ENCODE measurements around the gene GAGE13.
"Not testable (repeated sequence)": the region's sequence is repeated elsewhere in the genome, so short reads cannot be mapped to it uniquely, and the experiment has no call there.

GAGE13 gene, protein sequence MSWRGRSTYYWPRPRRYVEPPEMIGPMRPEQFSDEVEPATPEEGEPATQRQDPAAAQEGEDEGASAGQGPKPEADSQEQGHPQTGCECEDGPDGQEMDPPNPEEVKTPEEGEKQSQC

DNA sequence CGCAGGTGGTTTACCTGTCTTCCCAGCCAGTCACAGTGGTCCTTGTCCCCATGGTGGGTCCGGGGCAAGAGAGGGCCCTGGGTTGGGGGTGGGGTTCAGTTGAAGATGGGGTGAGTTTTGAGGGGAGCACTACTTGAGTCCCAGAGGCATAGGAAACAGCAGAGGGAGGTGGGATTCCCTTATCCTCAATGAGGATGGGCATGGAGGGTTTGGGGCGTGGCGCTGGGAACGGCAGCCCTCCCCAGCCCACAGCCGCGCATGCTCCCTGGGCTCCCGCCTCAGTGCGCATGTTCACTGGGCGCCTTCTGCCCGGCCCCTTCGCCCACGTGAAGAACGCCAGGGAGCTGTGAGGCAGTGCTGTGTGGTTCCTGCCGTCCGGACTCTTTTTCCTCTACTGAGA, at the start of gene GAGE13:
GAGE13 (plus strand) TSS at position 301 of the 400 bp plus-strand sequence. CDS start 1,156 bp downstream, outside the sequence.
- DNase-seq (ENCODE audit: low read depth), result not testable (repeated sequence)

DNA sequence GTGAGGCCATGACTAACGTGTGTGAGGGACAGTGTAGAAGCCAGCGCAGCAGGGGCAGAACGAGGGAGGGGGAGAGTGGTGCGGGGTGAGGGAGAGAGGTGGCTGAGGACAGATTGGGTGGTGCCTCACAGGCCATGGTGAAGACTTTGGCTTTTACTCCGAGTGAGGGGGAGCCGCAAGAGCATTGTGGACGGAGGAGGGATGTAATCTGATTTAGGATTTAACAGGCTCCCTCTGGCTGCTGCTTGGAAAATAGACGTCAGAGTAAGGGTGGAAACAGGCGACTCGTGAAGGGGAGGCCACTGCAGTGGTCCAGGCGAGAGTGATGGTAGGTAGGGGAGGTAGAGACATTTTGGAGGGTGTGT, 48.8 kb upstream of the GAGE13 start:
- DNase-seq (ENCODE audit: low read depth), result no peak

GRCh38 chrX:49284212-49284611, 47.2 kb upstream of the GAGE13 start:
- no peak for DNase-seq (ENCODE audit: low read depth)

DNA sequence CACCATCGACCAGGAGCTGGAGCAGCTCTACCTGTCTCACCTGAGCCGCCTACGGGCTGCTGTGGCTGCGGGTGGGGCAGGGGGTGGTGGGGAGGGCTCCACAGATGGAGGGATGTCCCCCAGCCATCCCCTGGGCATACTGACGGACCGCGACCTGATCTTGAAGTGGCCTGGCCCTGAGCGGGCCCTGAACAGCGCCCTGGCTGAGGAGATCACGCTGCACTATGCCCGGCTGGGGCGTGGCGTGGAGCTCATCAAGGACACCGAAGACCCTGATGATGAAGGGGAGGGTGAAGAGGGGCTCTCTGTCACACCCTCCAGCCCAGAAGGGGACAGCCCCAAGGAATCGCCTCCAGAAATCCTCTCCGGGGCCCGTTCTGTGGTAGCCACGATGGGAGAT, 45.2 kb upstream of the GAGE13 start:
- no peak for DNase-seq (ENCODE audit: low read depth)

DNA sequence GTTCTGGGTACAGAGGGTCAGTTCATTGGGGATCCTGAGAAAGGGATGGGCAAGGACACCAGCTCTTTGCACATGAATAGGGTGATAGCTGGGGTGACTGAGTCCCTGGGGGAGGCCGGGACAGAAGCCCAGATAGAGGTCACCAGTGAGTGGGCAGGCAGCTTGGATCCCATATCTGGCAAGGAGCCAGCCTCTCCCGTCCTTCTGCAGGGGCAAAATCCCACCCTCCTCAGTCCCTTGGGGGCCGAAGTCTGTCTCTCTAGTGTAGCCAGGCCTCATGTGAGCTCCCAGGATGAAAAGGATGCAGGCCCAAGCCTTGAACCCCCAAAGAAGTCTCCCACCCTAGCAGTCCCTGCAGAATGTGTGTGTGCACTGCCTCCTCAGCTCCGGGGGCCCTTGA, 44.8 kb upstream of the GAGE13 start:
- DNase-seq (ENCODE audit: low read depth), result no peak

- DNase-seq (ENCODE audit: low read depth), result no peak
Measured at GRCh38 chrX:49287665-49288064, 43.7 kb upstream of the GAGE13 start.

GRCh38 chrX:49290215-49290614, 41.2 kb upstream of the GAGE13 start:
- DNase-seq (ENCODE audit: low read depth), result no peak

- DNase-seq (ENCODE audit: low read depth), result peak; percentile 42
Measured at GRCh38 chrX:49291615-49292337, 39.6 kb upstream of the GAGE13 start.

DNA sequence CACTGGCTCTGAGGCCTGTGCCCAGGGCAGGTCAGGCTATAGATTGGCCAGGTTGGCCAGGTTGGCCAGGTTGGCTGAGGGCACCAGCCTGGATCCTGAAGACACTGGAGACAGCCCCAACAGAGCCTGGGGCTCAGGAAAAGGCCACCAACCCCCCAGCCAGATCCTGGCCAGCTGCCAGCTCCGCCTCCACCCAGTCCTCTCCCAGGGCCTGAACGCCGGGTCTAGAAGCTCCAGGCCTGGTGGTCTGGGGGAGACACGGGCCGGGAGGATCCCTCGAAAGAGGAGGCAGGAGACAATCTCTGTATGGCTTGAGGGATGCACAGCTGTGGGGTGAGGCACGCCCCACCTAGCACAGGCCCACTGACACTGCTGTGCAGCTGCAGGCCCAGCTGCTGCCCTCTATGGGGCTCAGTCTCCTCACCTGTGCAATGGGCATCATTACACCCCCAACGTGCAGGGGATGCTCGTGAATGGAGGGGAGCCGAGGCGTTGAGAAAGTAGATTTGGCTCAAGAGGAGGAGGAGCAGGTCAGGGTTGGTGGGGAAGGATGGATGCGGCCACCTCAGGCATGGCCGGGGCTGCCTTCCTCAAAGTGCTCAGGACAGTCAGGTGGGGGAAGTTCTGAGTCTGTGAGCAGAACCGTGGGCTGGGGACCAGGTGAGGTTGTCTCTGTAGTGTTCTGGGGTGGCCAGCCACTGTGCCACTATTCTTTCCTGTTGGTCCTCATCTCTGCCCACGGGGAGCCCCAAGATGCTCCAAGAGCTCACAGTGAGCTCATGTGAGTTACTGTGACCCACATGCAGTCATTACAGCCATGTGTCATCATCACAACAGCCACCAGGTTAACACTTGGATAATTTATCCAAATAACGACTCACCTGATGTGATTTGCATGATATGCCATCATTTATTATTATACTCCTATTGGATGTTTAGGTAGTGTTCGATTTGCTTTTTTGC, 38.7 kb upstream of the GAGE13 start:
- DNase-seq (ENCODE audit: low read depth), result no peak

GRCh38 chrX:49299293-49299692, 32.1 kb upstream of the GAGE13 start:
- not testable (repeated sequence) for DNase-seq (ENCODE audit: low read depth)

- no peak for DNase-seq (ENCODE audit: low read depth)
Measured at GRCh38 chrX:49300703-49301102, 30.7 kb upstream of the GAGE13 start.

DNA sequence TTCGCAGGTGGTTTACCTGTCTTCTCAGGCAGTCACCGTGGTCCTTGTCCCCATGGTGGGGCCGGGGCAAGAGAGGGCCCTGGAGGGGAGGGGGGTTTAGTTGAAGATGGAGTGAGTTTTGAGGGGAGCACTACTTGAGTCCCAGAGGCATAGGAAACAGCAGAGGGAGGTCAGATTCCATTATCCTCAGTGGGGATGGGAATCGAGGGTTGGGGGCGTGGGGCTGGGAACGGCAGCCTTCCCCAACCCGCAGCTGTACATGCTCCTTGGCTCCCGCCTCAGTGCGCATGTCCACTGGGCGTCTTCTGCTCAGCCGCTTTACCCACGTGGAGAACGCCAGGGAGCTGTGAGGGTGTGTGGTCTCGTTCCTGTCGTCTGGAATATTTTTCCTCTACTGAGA, 28.0 kb upstream of the GAGE13 start, which contains the start of gene GAGE10:
GAGE10 (plus strand) TSS at position 301 of the 400 bp plus-strand sequence. CDS start 1,214 bp downstream, outside the sequence.
- no peak for DNase-seq (ENCODE audit: low read depth)

GRCh38 chrX:49307775-49308174, 23.6 kb upstream of the GAGE13 start:
- not testable (repeated sequence) for DNase-seq (ENCODE audit: low read depth)

DNA sequence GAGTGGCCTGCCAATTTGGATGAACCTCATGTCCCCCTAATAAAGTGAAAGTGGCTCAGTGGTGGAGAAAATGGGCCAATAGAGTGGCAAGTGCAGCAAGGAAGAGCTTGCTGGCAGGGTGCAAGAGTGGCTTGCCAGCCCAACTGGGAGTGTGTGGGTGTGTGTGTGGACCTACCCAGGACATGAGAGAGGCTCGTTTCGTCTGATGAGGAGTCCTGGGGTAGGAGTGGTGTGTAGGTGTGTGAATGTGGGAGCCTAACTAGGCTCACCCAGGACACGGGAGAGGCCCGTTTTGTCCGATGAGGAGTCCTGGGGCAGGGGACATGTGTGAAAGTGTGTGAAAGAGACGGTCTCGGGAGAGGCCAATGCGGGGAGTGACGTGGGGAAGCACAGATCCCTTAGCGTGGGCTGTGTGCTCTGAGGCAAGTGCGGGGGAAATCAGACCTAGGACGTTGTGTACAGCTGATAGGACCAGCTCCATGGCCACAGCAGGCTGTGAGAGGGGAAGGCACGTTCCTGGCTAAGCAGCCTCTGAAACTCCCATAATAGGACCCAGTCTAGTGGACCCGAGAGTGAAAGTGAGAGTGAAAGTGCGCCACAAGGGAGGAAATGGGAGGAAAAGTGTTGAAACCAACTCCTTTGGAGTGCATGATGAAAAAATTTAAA, 22.6 kb upstream of the GAGE13 start:
- no peak for DNase-seq (ENCODE audit: low read depth)

GRCh38 chrX:49309401-49309981, 21.9 kb upstream of the GAGE13 start:
- no peak for DNase-seq (ENCODE audit: low read depth)

GRCh38 chrX:49310371-49310770, 21.0 kb upstream of the GAGE13 start:
- DNase-seq (ENCODE audit: low read depth), result no peak

DNA sequence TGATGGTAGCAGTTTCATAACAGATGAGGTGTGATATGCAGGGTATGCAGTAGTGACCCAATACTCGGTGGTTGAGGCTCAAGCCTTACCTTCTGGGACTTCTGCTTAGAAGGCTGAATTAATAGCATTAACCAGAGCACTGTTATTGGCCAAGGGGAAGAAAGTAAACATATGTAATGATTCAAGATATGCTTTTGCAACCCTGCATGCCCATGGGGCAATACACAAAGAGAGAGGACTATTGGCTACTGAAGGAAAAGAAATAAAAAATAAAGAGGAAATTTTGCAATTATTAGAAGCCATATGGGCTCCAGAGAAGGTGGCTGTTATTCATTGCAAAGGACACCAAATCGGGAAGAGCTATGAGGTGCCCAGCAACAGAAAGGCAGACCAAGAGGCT, 19.2 kb upstream of the GAGE13 start:
- no peak for DNase-seq (ENCODE audit: low read depth)

GRCh38 chrX:49316085-49316484, 15.3 kb upstream of the GAGE13 start:
- DNase-seq (ENCODE audit: low read depth), result no peak

DNA sequence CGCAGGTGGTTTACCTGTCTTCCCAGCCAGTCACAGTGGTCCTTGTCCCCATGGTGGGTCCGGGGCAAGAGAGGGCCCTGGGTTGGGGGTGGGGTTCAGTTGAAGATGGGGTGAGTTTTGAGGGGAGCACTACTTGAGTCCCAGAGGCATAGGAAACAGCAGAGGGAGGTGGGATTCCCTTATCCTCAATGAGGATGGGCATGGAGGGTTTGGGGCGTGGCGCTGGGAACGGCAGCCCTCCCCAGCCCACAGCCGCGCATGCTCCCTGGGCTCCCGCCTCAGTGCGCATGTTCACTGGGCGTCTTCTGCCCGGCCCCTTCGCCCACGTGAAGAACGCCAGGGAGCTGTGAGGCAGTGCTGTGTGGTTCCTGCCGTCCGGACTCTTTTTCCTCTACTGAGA, 9.6 kb upstream of the GAGE13 start, which contains the start of gene GAGE12J:
GAGE12J (plus strand) TSS at position 301 of the 400 bp plus-strand sequence. CDS start 1,157 bp downstream, outside the sequence.
- not testable (repeated sequence) for DNase-seq (ENCODE audit: low read depth)

- DNase-seq (ENCODE audit: low read depth), result not testable (repeated sequence)
Measured at GRCh38 chrX:49322266-49322665, 9.1 kb upstream of the GAGE13 start.

- DNase-seq (ENCODE audit: low read depth), result not testable (repeated sequence)
Measured at GRCh38 chrX:49323735-49324134, 7.6 kb upstream of the GAGE13 start.

DNA sequence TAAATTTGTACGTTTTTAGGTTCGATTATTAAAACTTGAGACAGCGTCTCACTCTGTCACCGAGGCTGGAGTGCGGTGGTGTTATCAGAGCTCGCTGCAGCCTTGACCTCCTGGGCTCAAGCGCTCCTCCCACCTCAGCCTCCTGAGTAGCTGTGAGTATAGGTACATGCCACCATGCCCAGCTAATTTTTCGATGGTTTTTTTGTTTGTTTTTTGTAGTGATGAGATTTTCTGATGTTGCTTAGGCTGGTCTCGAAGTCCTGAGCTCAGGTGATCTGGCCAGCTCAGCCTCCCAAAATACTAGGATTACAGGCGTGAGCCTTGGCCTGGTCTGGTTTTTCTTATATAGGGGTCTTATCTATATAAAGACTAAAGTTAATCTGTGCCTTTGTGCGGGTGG, 961 bp upstream of the GAGE13 start:
- DNase-seq (ENCODE audit: low read depth), result not testable (repeated sequence)

Measured in stimulated activated CD8-positive, alpha-beta memory T cell treated with anti-CD3 and anti-CD28 coated beads, Interleukin-15, amount 100 ng/mL, for 24 hours (primary cell).